Measurements from ENCODE around the gene XYLT1. TPM values are rescaled to one million over a fixed set of nuclear protein-coding genes. Genes with fewer than 3 reads are reported as not detected.
A peak's percentile ranks its signal among the peaks of the same experiment; 100 is the strongest.

Gene XYLT1
- total and polyA plus RNA-seq, 2 experiments from 2014 or later = 4.5 to 26.3 TPM

GRCh38 chr16:17147942-17148341, 322.8 kb downstream of the XYLT1 start:
- in situ Hi-C loops (cut with MboI) = no loop called here
- Histone ChIP-seq H3K36me3 (ENCODE audit: low read depth) (peaks cover 4% of the 10 kb centered on the region; the same call in 1 of the 2 replicates), H3K4me2 (ENCODE audit: unreplicated experiment) (no peak overlapping the region), H3K9ac (no peak overlapping the region), H3K4me1 (ENCODE audit: insufficient read depth) (no peaks in the 10 kb centered on the region), H3K9me3 (ENCODE audit: low read depth) (no peaks in the 10 kb centered on the region), H3K27ac (no peak overlapping the region), H4K20me1 (ENCODE audit: insufficient read depth) (peaks cover 8% of the 10 kb centered on the region; the same call in 1 of the 2 replicates), H2AFZ (no peak overlapping the region), H3K27me3 (replicated peaks; ENCODE audit: insufficient read depth) (no peaks in the 10 kb centered on the region), H3K79me2 (ENCODE audit: insufficient read depth) (peaks cover 17% of the 10 kb centered on the region), H3F3A (ENCODE audit: insufficient read depth) (no peaks in the 10 kb centered on the region), H3K4me3 (no peak overlapping the region), H3K9me2 (ENCODE audit: insufficient read depth) (no peaks in the 10 kb centered on the region)
- no peak for TF ChIP-seq EZH2 (IDR thresholded peaks at IDR 0.05; ENCODE audit: insufficient read depth, poor library complexity, severe bottlenecking)
- TF ChIP-seq EZH2phosphoT487 (IDR thresholded peaks at IDR 0.05; ENCODE audit: insufficient read depth, low read depth) = no peak
- no peak for DNase-seq
- WGBS, 2 experiments (ENCODE audit: low coverage in 1 of 2, low lambda C conversion rate in 2 of 2, missing lambda C conversion rate in 2 of 2) = 76 to 86% methylated on average over 3 of the region's 3 CpGs

- H3K4me2 ChIP-seq (ENCODE audit: unreplicated experiment) = no peak overlapping the region
- H3F3A ChIP-seq (ENCODE audit: insufficient read depth) = no peaks in the 10 kb centered on the region
- TF ChIP-seq EZH2phosphoT487 (IDR thresholded peaks at IDR 0.05; ENCODE audit: insufficient read depth, low read depth) = no peak
- TF ChIP-seq EZH2 (IDR thresholded peaks at IDR 0.05; ENCODE audit: insufficient read depth, poor library complexity, severe bottlenecking) = no peak
- H3K36me3 ChIP-seq (ENCODE audit: low read depth) = peaks cover 3% of the 10 kb centered on the region
- H3K27ac ChIP-seq = no peak overlapping the region
- H3K79me2 ChIP-seq (ENCODE audit: insufficient read depth) = peaks cover 7% of the 10 kb centered on the region; the same call in 1 of the 2 replicates
- H3K9me2 ChIP-seq (ENCODE audit: insufficient read depth) = no peaks in the 10 kb centered on the region
- no peak for DNase-seq
- H3K9me3 ChIP-seq (ENCODE audit: low read depth) = no peaks in the 10 kb centered on the region
- no peaks in the 10 kb centered on the region for H3K4me1 ChIP-seq (ENCODE audit: insufficient read depth)
- H4K20me1 ChIP-seq (ENCODE audit: insufficient read depth) = peaks cover 8% of the 10 kb centered on the region; the same call in 1 of the 2 replicates
- H3K9ac ChIP-seq = no peak overlapping the region
- H3K27me3 ChIP-seq (replicated peaks; ENCODE audit: insufficient read depth) = no peaks in the 10 kb centered on the region
- 99 to 100% methylated on average over 2 of the region's 2 CpGs for WGBS, 2 experiments (ENCODE audit: low coverage in 1 of 2, low lambda C conversion rate in 2 of 2, missing lambda C conversion rate in 2 of 2)
- H3K4me3 ChIP-seq = no peak overlapping the region
- in situ Hi-C loops (cut with MboI) = no loop called here
- H2AFZ ChIP-seq = no peak overlapping the region
Measured at GRCh38 chr16:17145029-17145428, 325.7 kb downstream of the XYLT1 start.

- Histone ChIP-seq H3K4me2 (ENCODE audit: unreplicated experiment) (no peak overlapping the region), H3K9me2 (ENCODE audit: insufficient read depth) (no peaks in the 10 kb centered on the region), H2AFZ (no peak overlapping the region), H3K36me3 (ENCODE audit: low read depth) (peaks cover 9% of the 10 kb centered on the region), H3K4me1 (ENCODE audit: insufficient read depth) (no peaks in the 10 kb centered on the region), H3K27ac (no peak overlapping the region), H4K20me1 (ENCODE audit: insufficient read depth) (peaks cover 8% of the 10 kb centered on the region; the same call in 1 of the 2 replicates), H3K9me3 (ENCODE audit: low read depth) (no peaks in the 10 kb centered on the region), H3K79me2 (ENCODE audit: insufficient read depth) (peaks cover 10% of the 10 kb centered on the region; the same call in 1 of the 2 replicates), H3K27me3 (replicated peaks; ENCODE audit: insufficient read depth) (no peaks in the 10 kb centered on the region), H3K9ac (no peak overlapping the region), H3F3A (ENCODE audit: insufficient read depth) (no peaks in the 10 kb centered on the region), H3K4me3 (no peak overlapping the region)
- WGBS, 2 experiments (ENCODE audit: low coverage in 1 of 2, low lambda C conversion rate in 2 of 2, missing lambda C conversion rate in 2 of 2) = 89 to 98% methylated on average over 4 of the region's 4 CpGs
- peak; percentile 7 for DNase-seq
- in situ Hi-C loops (cut with MboI) = no loop called here
- TF ChIP-seq EZH2 (IDR thresholded peaks at IDR 0.05; ENCODE audit: insufficient read depth, poor library complexity, severe bottlenecking) = no peak
- TF ChIP-seq EZH2phosphoT487 (IDR thresholded peaks at IDR 0.05; ENCODE audit: insufficient read depth, low read depth) = no peak
Measured at GRCh38 chr16:17144431-17144830, 326.3 kb downstream of the XYLT1 start.

GRCh38 chr16:17143546-17144419, 327.0 kb downstream of the XYLT1 start:
- Histone ChIP-seq H3K79me2 (ENCODE audit: insufficient read depth) (peaks cover 7% of the 10 kb centered on the region; the same call in 1 of the 2 replicates), H3K4me2 (ENCODE audit: unreplicated experiment) (no peak overlapping the region), H3K4me3 (no peak overlapping the region), H3K9me3 (ENCODE audit: low read depth) (no peaks in the 10 kb centered on the region), H3K9me2 (ENCODE audit: insufficient read depth) (no peaks in the 10 kb centered on the region), H3F3A (ENCODE audit: insufficient read depth) (no peaks in the 10 kb centered on the region), H3K9ac (no peak overlapping the region), H4K20me1 (ENCODE audit: insufficient read depth) (peaks cover 6% of the 10 kb centered on the region; the same call in 1 of the 2 replicates), H3K27me3 (replicated peaks; ENCODE audit: insufficient read depth) (no peaks in the 10 kb centered on the region), H3K4me1 (ENCODE audit: insufficient read depth) (no peaks in the 10 kb centered on the region), H3K36me3 (ENCODE audit: low read depth) (peaks cover 12% of the 10 kb centered on the region; the same call in 1 of the 2 replicates), H3K27ac (no peak overlapping the region), H2AFZ (no peak overlapping the region)
- DNase-seq = no peak
- TF ChIP-seq EZH2phosphoT487 (IDR thresholded peaks at IDR 0.05; ENCODE audit: insufficient read depth, low read depth) (no peak), EZH2 (IDR thresholded peaks at IDR 0.05; ENCODE audit: insufficient read depth, poor library complexity, severe bottlenecking) (no peak)
- WGBS, 2 experiments (ENCODE audit: low coverage in 1 of 2, low lambda C conversion rate in 2 of 2, missing lambda C conversion rate in 2 of 2) = 86 to 90% methylated on average over 8 of the region's 8 CpGs
- in situ Hi-C loops (cut with MboI) = no loop called here
